ENCODE measurements around the gene ZDHHC1.
A peak's percentile ranks its signal among the peaks of the same experiment; 100 is the strongest.

ZDHHC1 gene

GRCh38 chr16:67413978-67414911, 2.0 kb downstream of the ZDHHC1 start:
- no peak for DNase-seq (ENCODE audit: insufficient read length, low spot score)
- FAIRE-seq, result no peak

- FAIRE-seq (no peak), DNase-seq (ENCODE audit: insufficient read length, low spot score) (no peak)
Measured at GRCh38 chr16:67412294-67412693, 4.0 kb downstream of the ZDHHC1 start.

DNA sequence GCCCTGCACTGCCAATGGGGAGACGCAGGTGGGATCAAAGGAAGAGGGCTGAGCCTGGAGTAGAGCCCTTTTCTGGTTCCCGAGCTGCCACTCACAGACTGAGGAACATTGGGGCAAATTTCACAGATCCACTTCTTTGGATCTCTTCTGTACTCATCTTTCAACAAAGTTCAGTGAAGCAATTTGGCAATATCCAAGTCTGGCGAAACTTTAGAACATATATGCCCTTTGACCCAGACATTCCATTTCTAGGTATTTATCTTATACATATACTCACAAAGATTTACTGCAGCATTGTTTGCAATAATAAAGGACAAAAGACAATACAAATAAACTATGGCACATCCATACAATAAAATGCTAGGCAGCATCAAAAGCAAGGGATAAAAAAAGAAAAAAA, 4.9 kb downstream of the ZDHHC1 start:
- no peak for FAIRE-seq

GRCh38 chr16:67409631-67410030, 6.6 kb downstream of the ZDHHC1 start:
- FAIRE-seq (no peak), DNase-seq (ENCODE audit: insufficient read length, low spot score) (no peak)

More for the DNA sequence above, 4.9 kb downstream of the ZDHHC1 start:
- no peak for DNase-seq (ENCODE audit: insufficient read length, low spot score)

GRCh38 chr16:67407788-67408452, 8.4 kb downstream of the ZDHHC1 start:
- DNase-seq (ENCODE audit: insufficient read length, low spot score) (no peak), FAIRE-seq (no peak)

DNA sequence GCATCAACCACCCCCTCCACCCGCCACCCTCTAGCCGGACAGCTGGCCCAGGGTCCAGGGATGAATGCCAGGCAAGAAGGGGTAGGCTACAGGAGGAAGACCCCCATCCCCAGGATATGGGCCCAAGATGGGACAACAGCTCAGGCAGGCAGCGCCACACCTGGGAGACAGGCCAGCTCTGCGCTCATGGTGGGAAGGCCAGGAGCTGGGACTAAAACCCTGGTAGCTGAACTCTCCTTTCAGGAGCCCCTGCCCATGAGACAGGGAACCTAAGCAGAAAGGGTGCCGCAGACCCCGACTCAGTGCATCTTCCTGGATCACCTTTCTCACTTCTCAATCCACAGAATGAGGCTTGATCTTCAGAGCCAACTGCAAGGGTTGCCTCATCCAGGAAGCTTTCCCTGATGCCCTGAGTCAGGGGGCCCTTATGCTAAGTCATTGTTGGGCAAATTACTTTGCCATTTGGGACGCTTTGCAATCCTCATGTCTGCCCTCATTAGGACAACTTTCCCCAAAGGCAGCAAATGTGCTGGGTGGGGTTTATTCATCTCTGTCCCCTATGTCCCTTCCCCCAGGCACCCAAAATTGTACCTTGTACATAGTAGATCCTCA, 9.0 kb downstream of the ZDHHC1 start:
- FAIRE-seq, result peak; percentile 82
- no peak for DNase-seq (ENCODE audit: insufficient read length, low spot score)

- DNase-seq (ENCODE audit: insufficient read length, low spot score) (peak; percentile 79), FAIRE-seq (peak; percentile 91)
Measured at GRCh38 chr16:67406111-67406971, 9.9 kb downstream of the ZDHHC1 start.

- FAIRE-seq (no peak), DNase-seq (ENCODE audit: insufficient read length, low spot score) (no peak)
Measured at GRCh38 chr16:67405336-67405735, 10.9 kb downstream of the ZDHHC1 start.

DNA sequence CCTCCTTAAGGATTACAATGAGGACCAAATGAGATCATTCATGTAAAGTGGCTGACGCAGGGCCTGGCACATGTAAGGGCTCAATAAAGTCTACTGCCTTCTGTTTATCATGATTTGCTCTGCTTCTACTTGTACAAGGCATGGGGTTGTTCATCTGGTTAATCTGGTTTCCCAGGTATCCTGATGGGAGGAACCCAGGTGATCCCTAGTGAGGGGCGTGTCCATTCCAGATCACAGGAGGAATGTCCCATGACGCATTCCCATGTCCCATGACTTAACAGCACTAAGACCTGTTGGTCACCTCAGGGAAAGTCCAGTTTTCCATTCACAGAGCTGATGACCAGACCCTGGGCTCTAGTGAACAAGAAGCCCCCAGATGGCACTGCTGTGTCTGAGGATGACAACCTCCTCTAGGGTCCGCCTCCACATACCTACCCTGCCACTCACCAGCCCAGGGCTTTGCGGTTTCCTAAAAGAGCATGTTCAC, 11.5 kb downstream of the ZDHHC1 start:
- DNase-seq (ENCODE audit: insufficient read length, low spot score), result no peak
- FAIRE-seq, result no peak

- DNase-seq (ENCODE audit: insufficient read length, low spot score) (no peak), FAIRE-seq (no peak)
Measured at GRCh38 chr16:67403976-67404555, 12.2 kb downstream of the ZDHHC1 start.

DNA sequence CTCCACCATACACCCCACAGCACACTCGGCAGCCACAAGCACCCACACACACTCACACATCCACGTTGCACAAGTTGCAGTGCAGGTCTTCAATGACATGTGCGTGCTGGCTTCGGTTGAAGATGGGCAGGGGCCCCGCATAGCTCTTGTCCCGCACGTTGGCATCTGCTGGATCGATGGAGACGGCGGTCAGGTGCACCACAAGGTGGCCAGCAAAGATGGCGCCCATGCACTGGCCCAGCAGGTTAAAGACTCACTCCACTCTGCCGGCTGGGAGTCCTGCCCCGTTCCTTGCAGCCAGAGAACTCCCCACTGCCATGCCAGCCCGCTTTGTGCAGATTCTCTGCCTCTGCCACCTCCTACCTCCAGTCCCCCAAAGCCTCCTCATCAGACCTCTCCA, 15.4 kb downstream of the ZDHHC1 start:
- FAIRE-seq, result no peak
- DNase-seq (ENCODE audit: insufficient read length, low spot score), result no peak

- no peak for DNase-seq (ENCODE audit: insufficient read length, low spot score)
- FAIRE-seq, result no peak
Measured at GRCh38 chr16:67399749-67400704, 16.2 kb downstream of the ZDHHC1 start.

DNA sequence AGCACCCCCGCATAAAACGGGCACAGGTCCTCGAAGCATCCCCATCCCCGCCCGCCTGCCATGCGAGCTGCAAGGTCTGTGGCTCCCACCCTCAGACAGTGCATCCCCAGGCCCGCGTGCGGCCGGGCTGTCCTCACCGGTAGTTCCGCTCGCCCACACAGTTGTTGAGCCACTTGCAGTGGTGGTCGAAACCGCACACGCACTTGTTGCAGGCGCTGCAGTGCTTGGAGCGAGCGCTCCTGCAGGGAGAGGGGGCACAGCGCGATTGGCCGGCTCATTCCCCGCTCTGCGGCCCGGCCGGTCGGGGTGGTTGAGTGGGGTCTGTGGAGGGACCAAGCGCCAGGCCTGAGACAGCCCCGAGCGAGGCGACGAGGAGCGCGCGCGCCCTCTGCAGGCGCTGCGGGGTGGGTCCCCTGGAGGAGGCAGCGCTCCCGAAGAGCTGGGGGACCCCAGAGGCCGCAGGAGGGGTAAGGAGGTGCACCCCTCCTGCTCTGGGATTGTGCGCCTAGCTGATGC, 17.0 kb downstream of the ZDHHC1 start:
- FAIRE-seq, result no peak

DNA sequence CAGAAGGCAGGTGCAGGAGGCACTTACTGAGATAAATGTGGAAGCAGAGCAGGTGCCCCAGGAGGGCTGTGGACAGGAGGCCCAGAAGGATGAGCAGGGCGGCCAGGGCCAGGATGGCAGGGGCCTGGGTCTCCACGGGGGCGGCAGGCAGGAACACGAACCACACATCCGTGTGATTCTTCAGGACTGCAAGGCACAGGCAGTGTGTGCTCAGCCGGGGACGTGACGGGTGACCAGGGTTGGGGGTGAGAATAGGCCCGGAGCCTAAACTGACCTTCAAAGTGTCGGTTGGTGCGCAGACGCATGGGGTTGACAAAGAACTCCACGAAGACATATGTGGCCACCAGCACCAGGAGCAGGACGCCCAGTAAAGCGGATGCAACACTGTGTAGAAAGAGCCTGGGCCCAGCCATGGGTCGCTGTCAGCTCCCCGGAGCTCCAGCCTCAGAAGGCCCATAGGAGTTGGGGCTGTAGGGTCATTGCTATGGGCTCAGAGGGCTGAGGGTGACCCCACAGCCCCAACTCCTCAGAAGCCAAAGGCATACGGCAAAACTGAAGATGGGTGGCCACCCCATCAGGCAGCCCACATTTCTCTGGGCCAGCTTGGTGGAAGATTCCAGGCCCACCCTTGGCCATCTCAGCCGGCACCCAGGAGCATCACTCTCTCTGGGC, 17.6 kb downstream of the ZDHHC1 start:
- DNase-seq (ENCODE audit: insufficient read length, low spot score) (no peak), FAIRE-seq (no peak)

More for the DNA sequence above, 17.0 kb downstream of the ZDHHC1 start:
- DNase-seq (ENCODE audit: insufficient read length, low spot score), result no peak

DNA sequence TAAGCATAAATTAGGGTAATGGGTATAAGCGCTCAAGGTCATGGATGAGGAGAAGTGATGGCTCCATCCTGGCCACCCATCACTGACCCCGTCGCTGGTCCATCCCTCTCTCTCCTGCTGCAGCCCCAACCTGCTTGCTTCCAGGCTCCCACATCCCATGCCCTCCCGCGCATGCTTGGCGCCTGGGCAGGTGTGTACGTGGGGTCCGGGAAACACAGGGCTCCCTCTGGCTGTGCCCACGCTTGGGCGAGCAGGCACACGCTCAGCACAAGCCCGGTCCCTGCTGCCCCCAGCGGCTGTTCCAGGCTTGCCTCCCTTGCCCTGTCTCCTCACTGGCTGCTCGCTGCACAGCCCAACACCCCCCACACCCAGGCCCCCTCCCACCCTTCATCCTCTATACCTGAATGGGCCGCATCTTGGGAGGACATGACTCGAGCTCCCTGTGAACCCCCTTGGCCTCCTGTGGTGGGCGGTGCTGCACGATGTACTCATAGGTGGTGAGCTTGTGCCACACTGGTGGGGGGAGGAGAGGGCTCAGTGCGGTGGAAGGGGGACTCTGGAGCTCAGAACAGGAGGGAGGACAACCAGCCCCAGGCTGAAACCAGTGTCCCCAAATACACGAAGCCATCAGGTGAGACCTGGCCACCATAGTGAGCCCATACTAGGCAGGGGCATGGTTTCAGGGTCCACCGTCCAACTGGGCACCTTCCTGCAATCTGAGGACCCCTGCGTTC, 18.3 kb downstream of the ZDHHC1 start:
- FAIRE-seq (peak; percentile 60), DNase-seq (ENCODE audit: insufficient read length, low spot score) (no peak)

- DNase-seq (ENCODE audit: insufficient read length, low spot score) (no peak), FAIRE-seq (no peak)
Measured at GRCh38 chr16:67397036-67397801, 19.1 kb downstream of the ZDHHC1 start.
